Osteoblast (primary cell): ENCODE results near the gene KMT2A. TPM values are rescaled to one million over a fixed set of nuclear protein-coding genes. Genes with fewer than 3 reads are reported as not detected.

Experiments used
- DNase-seq: peaks from one replicate; pipeline ENCODE4 v3.0.0; 2011; ENCODE audit warnings: low spot score, mixed read lengths; ENCODE audit not compliant: insufficient read length; ENCODE audit errors: missing footprints
- H2AFZ ChIP-seq: 2 replicates; pipeline ENCODE4 v1.6.0; 2011; ENCODE audit warnings: mild to moderate bottlenecking, low read length
- H3K27ac ChIP-seq: 2 replicates; pipeline ENCODE4 v1.5.1; 2011; ENCODE audit warnings: mild to moderate bottlenecking, low read depth, low read length, moderate library complexity
- H3K27me3 ChIP-seq: 2 replicates; pipeline ENCODE4 v1.6.0; 2012; ENCODE audit warnings: mild to moderate bottlenecking, control low read depth, inconsistent platforms, low read length, moderate library complexity; ENCODE audit not compliant: insufficient read depth
- H3K36me3 ChIP-seq: 2 replicates; pipeline ENCODE4 v1.5.1; 2011; ENCODE audit warnings: mild to moderate bottlenecking, low read length, control low read depth, moderate library complexity; ENCODE audit not compliant: insufficient read depth
- H3K4me1 ChIP-seq: 2 replicates; pipeline ENCODE4 v1.5.1; 2011; ENCODE audit warnings: mild to moderate bottlenecking, low read length, control low read depth, moderate library complexity; ENCODE audit not compliant: insufficient read depth
- H3K4me2 ChIP-seq: 2 replicates; pipeline ENCODE4 v1.6.0; 2011; ENCODE audit warnings: mild to moderate bottlenecking, low read length; ENCODE audit not compliant: insufficient read depth
- H3K4me3 ChIP-seq: fragments of 200-600 bp; sonication (generic); 3 replicates; pipeline ENCODE4 v1.5.1; 2012; ENCODE audit warnings: mild to moderate bottlenecking, low read length, inconsistent platforms; ENCODE audit not compliant: insufficient read depth
- H3K79me2 ChIP-seq: 2 replicates; pipeline ENCODE4 v1.6.0; 2012; ENCODE audit warnings: mild to moderate bottlenecking, low read length, control low read depth, inconsistent platforms; ENCODE audit not compliant: insufficient read depth
- H3K9me3 ChIP-seq: 2 replicates; pipeline ENCODE4 v1.5.1; 2011; ENCODE audit warnings: low read depth, low read length, control low read depth
- H4K20me1 ChIP-seq: 2 replicates; pipeline ENCODE4 v1.6.0; 2012; ENCODE audit warnings: mild to moderate bottlenecking, low read length, control low read depth; ENCODE audit not compliant: insufficient read depth
- total RNA-seq: library from RNA; depleted of rRNA; stranded (reverse); fragments of >200 nt; gene quantifications from 2 replicates; pipeline ENCODE4 v1.2.3, GENCODE V29; 2012
- TF ChIP-seq, protein P1 (sequence below): IDR thresholded peaks from 2 replicates; pipeline ENCODE4 v1.5.1; 2011; ENCODE audit warnings: mild to moderate bottlenecking, low read depth, low read length, moderate library complexity; ENCODE audit errors: extremely low read depth

Gene KMT2A
- total RNA-seq, 1 donor: 38.4 TPM

DNA sequence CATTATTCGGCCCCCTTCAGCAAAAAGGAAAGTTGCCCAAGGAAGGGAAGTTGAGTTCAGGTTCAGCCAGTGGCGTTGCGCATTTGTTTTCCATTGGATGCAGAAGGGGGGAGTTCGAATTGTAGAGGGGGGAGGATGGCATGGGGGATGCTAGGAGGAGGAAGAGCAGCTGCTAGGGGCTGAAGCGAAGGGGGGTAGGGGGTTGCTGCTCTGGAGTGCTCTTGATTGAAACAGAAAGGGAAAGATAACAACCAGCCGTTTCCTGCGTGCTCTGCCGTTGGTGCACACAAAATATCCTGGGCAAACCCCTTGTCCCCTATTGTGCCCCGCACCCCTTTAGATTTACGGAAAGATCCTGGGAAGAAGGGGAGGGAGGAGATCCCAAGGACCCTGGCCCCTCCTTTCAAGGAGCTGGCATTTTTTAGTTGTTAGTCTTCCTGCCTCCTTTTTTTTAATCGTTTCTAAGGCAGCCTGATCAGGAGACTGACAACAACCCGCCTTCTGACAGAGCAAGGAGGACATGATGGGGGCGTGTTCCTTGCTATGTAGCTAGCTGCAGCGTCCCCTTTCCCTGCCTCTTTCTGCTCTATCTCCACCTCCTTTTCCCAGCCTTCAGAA, 2.1 kb downstream of the KMT2A start:
- H4K20me1 ChIP-seq: peaks cover 63% of the 10 kb centered on the region
- H3K27me3 ChIP-seq: no peaks in the 10 kb centered on the region
- H3K4me1 ChIP-seq: peaks cover 25% of the 10 kb centered on the region
- TF ChIP-seq, protein P1, sequence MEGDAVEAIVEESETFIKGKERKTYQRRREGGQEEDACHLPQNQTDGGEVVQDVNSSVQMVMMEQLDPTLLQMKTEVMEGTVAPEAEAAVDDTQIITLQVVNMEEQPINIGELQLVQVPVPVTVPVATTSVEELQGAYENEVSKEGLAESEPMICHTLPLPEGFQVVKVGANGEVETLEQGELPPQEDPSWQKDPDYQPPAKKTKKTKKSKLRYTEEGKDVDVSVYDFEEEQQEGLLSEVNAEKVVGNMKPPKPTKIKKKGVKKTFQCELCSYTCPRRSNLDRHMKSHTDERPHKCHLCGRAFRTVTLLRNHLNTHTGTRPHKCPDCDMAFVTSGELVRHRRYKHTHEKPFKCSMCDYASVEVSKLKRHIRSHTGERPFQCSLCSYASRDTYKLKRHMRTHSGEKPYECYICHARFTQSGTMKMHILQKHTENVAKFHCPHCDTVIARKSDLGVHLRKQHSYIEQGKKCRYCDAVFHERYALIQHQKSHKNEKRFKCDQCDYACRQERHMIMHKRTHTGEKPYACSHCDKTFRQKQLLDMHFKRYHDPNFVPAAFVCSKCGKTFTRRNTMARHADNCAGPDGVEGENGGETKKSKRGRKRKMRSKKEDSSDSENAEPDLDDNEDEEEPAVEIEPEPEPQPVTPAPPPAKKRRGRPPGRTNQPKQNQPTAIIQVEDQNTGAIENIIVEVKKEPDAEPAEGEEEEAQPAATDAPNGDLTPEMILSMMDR: no peak
- peaks cover 69% of the 10 kb centered on the region for H3K79me2 ChIP-seq
- no peaks in the 10 kb centered on the region for H3K9me3 ChIP-seq
- H2AFZ ChIP-seq: peak overlapping the region; percentile 32
- peak overlapping the region; percentile 96 for H3K4me2 ChIP-seq
- H3K27ac ChIP-seq: peak overlapping the region; percentile 77
- H3K4me3 ChIP-seq: peak overlapping the region; percentile 82
- peak; percentile 94 for DNase-seq
- H3K36me3 ChIP-seq: no peaks in the 10 kb centered on the region

DNA sequence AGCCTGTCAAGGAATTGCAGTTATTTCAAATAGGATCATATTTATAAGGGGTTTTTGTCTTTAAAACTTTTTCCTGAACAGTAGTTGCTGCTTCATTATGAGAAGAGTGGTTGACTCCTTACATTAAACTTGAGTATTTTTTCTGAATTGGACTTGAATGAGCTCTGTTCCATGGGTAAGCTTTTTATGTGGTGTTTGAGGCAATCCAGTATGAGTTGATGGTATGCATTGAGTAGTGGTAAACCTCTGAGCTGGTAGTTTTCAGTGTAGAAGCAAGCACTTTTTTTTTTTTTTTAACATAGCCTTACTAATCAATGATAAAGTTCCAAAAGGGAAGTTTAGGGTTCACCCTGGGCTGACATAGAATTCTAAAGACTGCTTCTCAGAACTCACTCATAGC, 3.4 kb downstream of the KMT2A start:
- H3K36me3 ChIP-seq: no peaks in the 10 kb centered on the region
- H3K4me1 ChIP-seq: peaks cover 17% of the 10 kb centered on the region
- no peak overlapping the region for H3K27ac ChIP-seq
- no peaks in the 10 kb centered on the region for H3K9me3 ChIP-seq
- H3K79me2 ChIP-seq: peaks cover 81% of the 10 kb centered on the region
- peaks cover 74% of the 10 kb centered on the region for H4K20me1 ChIP-seq
- H2AFZ ChIP-seq: no peak overlapping the region
- TF ChIP-seq, protein P1: no peak
- no peak overlapping the region for H3K4me3 ChIP-seq
- H3K27me3 ChIP-seq: no peaks in the 10 kb centered on the region
- no peak for DNase-seq
- H3K4me2 ChIP-seq: no peak overlapping the region

DNA sequence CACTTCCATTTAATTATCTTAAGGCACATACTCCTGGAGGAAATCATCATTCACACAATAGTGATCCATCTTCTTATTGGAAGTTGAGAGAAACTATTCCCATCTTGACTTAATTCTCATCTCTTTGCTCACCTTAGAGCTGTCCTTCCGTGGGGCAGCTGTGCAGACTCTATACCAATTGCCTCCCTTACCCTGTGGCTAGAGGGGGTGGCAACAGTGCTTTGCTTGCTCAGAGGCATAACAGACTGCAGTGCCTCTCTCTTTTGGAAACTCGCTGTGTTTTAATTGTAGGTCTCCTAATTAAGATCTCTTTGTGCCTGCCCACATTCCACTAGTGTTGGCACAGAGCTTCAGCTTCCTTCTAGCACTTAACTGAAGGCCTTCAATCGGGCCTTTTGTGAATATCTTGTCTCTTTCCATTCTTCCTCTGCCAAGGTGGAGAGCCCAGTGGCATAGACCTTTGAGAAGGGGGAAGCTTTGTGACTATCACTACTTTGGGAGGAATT, 5.5 kb downstream of the KMT2A start:
- Histone ChIP-seq H2AFZ (no peak overlapping the region), H3K9me3 (no peaks in the 10 kb centered on the region), H3K4me2 (no peak overlapping the region), H3K4me3 (no peak overlapping the region), H3K36me3 (no peaks in the 10 kb centered on the region), H4K20me1 (peaks cover 90% of the 10 kb centered on the region), H3K27ac (no peak overlapping the region), H3K27me3 (no peaks in the 10 kb centered on the region), H3K4me1 (peaks cover 12% of the 10 kb centered on the region), H3K79me2 (peaks cover 100% of the 10 kb centered on the region)
- DNase-seq: no peak
- TF ChIP-seq, protein P1: no peak

DNA sequence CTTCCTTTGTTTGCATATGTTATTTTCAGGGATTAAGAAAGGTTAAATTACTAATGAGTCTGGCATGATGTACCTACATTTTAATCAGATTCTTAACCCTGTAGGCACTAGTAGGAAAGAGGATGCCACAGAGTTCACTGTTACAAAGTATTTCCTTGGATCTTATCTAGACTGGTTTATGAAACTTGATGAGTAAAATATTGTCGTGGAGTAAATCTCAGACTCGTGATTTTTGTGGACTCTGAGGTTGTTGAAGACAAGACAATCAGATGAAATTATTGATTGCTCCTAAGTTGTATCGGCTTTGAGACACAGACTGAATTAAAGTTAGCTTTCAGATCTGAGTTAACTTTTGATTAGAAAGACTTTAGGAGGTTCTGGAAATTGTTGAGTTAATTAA, 6.0 kb downstream of the KMT2A start:
- Histone ChIP-seq H3K27ac (no peak overlapping the region), H2AFZ (no peak overlapping the region), H3K4me3 (no peak overlapping the region), H3K79me2 (peaks cover 100% of the 10 kb centered on the region), H3K4me1 (peaks cover 12% of the 10 kb centered on the region), H3K27me3 (no peaks in the 10 kb centered on the region), H3K9me3 (no peaks in the 10 kb centered on the region), H4K20me1 (peaks cover 89% of the 10 kb centered on the region), H3K36me3 (no peaks in the 10 kb centered on the region), H3K4me2 (no peak overlapping the region)
- TF ChIP-seq, protein P1: no peak
- peak; percentile 68 for DNase-seq
